Measurements from ENCODE around the gene CLDN5.
A peak's percentile ranks its signal among the peaks of the same experiment; 100 is the strongest.

Gene CLDN5

DNA sequence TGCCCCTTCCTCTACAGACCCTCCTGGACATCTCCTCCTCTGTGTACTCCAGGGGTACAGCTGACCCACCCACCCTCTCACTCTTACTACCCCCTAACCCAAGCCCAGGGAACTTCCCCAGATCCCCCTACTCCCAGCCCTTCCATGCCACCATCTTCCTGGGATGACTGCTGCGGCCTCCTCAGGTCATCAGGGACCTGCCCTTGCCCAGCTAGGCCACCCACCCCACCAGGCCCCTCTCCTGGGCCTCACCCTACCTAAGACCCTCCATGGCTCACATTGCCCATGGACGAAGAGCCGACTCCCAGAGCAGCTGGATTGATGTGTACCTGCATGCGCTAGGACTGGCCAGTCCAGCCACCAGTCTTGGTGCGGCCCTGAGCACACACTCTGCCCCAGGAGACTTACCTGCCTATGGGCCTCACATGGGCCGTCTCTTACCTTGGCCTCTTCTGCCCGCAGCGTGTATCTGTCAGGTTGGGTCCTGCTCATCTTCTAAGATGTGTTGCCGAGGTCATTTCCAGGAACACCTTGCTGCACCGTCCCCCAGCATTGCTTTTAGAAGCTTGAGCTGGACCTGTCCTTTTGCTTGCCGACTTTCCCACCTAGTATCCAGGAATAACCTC, 2.0 kb upstream of the CLDN5 start:
- TF ChIP-seq, protein P1, sequence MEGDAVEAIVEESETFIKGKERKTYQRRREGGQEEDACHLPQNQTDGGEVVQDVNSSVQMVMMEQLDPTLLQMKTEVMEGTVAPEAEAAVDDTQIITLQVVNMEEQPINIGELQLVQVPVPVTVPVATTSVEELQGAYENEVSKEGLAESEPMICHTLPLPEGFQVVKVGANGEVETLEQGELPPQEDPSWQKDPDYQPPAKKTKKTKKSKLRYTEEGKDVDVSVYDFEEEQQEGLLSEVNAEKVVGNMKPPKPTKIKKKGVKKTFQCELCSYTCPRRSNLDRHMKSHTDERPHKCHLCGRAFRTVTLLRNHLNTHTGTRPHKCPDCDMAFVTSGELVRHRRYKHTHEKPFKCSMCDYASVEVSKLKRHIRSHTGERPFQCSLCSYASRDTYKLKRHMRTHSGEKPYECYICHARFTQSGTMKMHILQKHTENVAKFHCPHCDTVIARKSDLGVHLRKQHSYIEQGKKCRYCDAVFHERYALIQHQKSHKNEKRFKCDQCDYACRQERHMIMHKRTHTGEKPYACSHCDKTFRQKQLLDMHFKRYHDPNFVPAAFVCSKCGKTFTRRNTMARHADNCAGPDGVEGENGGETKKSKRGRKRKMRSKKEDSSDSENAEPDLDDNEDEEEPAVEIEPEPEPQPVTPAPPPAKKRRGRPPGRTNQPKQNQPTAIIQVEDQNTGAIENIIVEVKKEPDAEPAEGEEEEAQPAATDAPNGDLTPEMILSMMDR (conservative IDR thresholded peaks at IDR 0.05), result no peak
- H3K27ac ChIP-seq, result peak overlapping the region; percentile 14; the same call in 1 of the 2 replicates

DNA sequence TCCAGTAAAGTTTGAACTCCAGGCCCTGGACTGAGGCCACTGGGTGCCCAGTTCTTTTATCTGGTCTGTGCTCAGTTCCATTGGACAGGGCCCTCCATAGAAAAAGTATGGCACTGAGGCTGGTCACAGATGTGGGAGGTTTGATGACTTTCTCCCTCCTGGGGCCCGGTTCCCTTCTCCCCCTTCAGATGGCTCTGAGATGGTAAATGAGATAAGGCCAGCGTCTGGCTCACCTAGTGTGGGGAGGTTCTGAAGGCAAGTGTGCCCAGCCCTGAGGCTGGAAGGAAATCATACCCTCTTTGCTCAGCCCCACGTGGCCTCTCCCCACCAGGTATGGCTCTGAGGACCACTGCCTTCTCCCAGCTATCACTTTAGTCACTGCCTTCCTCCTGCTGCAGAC, 1.5 kb upstream of the CLDN5 start:
- TF ChIP-seq, protein P1 (conservative IDR thresholded peaks at IDR 0.05), result no peak
- peak overlapping the region; percentile 11; the same call in 1 of the 2 replicates for H3K27ac ChIP-seq

DNA sequence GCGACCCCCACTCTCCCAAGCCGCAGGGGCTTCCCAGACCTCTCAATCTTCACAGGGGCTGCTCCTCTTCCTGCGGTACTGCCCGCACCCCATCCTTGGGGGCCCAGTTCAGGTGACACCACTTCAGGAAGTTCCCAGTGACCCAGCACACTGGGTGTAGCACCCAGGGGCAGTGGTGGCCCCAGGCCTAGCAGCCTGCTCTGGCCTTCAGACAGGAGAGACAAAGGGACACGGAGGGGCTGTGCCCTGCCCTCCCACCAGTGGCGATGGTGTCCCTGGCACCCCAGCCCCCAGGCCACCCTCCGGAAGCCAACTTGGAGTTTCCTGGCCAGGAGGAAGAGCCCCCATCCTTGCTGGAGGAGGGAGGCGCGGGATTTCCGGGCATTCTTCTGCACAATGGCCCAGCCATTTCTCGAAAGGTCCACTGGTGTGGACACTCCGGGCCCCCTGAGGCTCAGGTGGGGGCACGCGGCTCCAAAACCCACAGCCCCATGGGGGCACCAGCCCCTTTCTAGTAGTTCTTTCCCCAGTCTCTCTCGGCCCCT, 978 bp upstream of the CLDN5 start:
- H3K27ac ChIP-seq, result peak overlapping the region; percentile 11; the same call in 1 of the 2 replicates
- TF ChIP-seq, protein P1 (conservative IDR thresholded peaks at IDR 0.05), result no peak

DNA sequence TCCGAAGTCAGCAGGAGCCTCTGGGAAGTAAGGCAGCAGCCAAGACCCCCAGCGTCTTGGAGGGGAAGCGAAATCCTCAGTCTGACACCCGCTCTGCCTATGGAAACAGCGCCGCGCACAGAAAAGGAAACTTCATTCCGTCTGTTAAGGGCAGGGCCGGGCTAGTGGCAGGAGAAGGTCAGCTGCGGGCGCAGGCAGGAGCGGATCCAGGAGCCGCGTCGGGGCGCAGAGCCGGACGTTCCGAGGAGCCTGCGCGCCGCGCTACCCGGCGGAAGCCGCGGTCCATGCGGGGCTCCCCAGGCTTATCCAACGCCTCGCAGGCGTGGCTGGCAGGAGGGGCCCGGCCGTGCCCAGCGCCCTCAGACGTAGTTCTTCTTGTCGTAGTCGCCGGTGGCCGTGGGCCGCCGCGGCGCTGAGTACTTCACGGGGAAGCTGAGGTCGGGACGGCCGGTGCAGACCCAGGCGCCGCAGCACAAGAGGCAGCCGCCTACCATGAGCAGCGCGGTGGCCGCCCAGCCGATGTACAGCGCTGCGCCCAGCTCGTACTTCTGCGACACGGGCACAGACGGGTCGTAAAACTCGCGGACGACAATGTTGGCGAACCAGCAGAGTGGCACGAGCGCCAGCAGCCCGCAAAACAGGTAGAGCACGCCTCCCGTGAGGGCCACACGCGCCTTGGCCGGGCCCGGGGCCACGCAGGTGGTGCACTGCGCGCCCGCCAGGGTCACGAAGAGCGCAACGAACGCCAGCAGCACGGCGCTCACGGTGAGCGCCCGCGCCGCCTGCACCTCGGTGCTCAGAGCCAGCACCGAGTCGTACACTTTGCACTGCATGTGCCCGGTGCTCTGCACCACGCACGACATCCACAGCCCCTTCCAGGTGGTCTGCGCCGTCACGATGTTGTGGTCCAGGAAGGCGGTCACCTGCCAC, 705 bp downstream of the CLDN5 start:
- H3K27ac ChIP-seq, result peak overlapping the region; percentile 59; the same call in 1 of the 2 replicates
- TF ChIP-seq, protein P1 (conservative IDR thresholded peaks at IDR 0.05), result no peak

DNA sequence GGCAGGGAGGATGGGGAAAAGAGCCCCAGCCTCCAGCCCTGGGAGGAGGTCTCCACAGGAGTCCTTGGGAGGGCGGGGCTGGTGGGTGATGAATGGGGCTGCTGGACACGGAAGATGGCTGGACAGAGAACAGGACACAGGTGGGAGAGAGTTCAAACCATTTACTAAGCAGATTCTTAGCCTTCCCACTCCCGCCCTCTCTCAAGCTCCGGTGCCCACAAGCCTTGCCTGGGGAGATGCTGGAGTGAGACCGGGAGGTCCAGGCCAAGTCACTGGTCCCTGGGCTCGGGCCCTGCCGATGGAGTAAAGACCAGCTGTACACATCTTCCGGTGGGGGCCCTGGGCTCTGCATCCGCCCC, 1.4 kb downstream of the CLDN5 start:
- peak overlapping the region; percentile 59; the same call in 1 of the 2 replicates for H3K27ac ChIP-seq
- TF ChIP-seq, protein P1 (conservative IDR thresholded peaks at IDR 0.05), result no peak

DNA sequence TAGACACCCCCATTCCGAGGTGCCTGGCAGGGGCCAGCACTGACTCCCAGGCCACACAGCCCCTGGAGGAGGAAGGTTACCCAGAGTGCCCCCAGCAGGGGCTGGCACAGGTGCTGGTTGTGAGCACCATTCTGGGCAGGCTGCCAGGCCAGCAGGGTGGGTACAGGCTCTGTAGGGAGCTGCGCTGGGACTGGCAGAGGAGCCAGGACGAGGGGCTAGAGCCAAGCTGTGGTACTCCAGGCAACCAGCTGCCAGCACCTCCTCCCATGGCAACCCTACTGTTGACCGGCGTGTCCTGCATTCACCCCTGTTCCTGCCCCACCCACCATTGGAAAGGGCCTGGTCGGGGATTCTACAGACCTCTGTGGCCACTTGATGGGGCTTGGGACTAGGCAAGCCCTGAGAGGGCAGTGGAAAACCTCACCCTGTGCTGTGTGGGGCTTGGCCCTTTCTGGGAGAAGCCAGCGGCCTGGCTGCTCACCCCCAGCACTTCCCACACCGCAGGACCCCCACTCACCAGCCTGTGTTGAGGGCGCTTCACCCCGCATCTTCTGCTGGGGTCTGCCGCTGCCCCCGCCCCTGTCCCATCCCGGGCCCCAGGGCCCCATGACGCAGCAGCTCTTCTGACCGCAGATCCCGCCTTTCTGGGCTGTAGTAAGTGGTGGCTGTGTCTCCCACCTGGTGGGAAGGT, 1.9 kb downstream of the CLDN5 start:
- peak overlapping the region; percentile 59 for H3K27ac ChIP-seq
- TF ChIP-seq, protein P1 (conservative IDR thresholded peaks at IDR 0.05), result no peak

All from VCaP (cell line).